Mucosa of stomach (tissue), 1 donor: ENCODE data around the gene GLIS1.
"Not testable (repeated sequence)": the region's sequence is repeated elsewhere in the genome, so short reads cannot be mapped to it uniquely, and the experiment has no call there.

Experiments used
- H3K27me3 ChIP-seq: one replicate; pipeline ENCODE4 v1.7.0; 2013; ENCODE audit warnings: mild to moderate bottlenecking, low read length; ENCODE audit not compliant: control insufficient read depth, insufficient read depth
- H3K36me3 ChIP-seq: one replicate; pipeline ENCODE4 v1.7.0; 2013; ENCODE audit warnings: low read length; ENCODE audit not compliant: control insufficient read depth, insufficient read depth
- H3K4me1 ChIP-seq: one replicate; pipeline ENCODE4 v1.7.0; 2013; ENCODE audit warnings: mild to moderate bottlenecking, low read length; ENCODE audit not compliant: control insufficient read depth, insufficient read depth
- H3K4me3 ChIP-seq: one replicate; pipeline ENCODE4 v1.7.0; 2013; ENCODE audit warnings: low read length
- H3K9ac ChIP-seq: one replicate; pipeline ENCODE4 v1.7.0; 2013; ENCODE audit warnings: mild to moderate bottlenecking, low read length, moderate library complexity
- H3K9me3 ChIP-seq: one replicate; pipeline ENCODE4 v1.7.0; 2013; ENCODE audit warnings: mild to moderate bottlenecking, low read length, moderate library complexity; ENCODE audit not compliant: control insufficient read depth
- donor health status: Pancreatic carcinoma.

Gene GLIS1

GRCh38 chr1:53763461-53763860, 24.5 kb upstream of the GLIS1 start:
- Histone ChIP-seq H3K4me3 (no peak overlapping the region), H3K9ac (no peak overlapping the region), H3K27me3 (no peaks in the 10 kb centered on the region), H3K4me1 (no peaks in the 10 kb centered on the region), H3K36me3 (no peaks in the 10 kb centered on the region), H3K9me3 (no peaks in the 10 kb centered on the region)

DNA sequence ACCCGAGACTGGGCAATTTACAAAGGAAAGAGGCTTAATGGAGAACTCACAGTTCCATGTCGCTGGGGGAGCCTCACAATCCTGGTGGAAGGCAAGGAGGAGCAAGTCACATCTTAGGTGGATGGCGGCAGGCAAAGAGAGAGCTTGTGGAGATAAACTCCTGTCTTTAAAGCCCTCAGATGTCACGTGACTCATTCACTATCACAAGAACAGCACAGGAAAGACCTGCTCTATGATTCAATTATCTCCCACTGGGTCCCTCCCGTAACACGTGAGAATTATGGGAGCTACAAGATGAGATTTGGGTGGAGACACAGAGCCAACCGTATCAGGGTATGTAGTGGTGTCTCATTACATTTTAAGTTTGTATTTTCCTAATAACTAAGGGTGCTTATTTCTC, 21.5 kb upstream of the GLIS1 start:
- H3K4me1 ChIP-seq, H3K9me3 ChIP-seq, H3K27me3 ChIP-seq, H3K36me3 ChIP-seq, H3K4me3 ChIP-seq, H3K9ac ChIP-seq: not testable (repeated sequence)

GRCh38 chr1:53755874-53756273, 16.9 kb upstream of the GLIS1 start:
- H3K27me3 ChIP-seq = no peaks in the 10 kb centered on the region
- no peaks in the 10 kb centered on the region for H3K9me3 ChIP-seq
- no peaks in the 10 kb centered on the region for H3K36me3 ChIP-seq
- no peak overlapping the region for H3K9ac ChIP-seq
- H3K4me3 ChIP-seq = no peak overlapping the region
- H3K4me1 ChIP-seq = no peaks in the 10 kb centered on the region

- Histone ChIP-seq H3K9me3 (no peaks in the 10 kb centered on the region), H3K4me3 (no peak overlapping the region), H3K9ac (no peak overlapping the region), H3K4me1 (no peaks in the 10 kb centered on the region), H3K27me3 (no peaks in the 10 kb centered on the region), H3K36me3 (no peaks in the 10 kb centered on the region)
Observed at GRCh38 chr1:53754484-53755312, 15.7 kb upstream of the GLIS1 start.

DNA sequence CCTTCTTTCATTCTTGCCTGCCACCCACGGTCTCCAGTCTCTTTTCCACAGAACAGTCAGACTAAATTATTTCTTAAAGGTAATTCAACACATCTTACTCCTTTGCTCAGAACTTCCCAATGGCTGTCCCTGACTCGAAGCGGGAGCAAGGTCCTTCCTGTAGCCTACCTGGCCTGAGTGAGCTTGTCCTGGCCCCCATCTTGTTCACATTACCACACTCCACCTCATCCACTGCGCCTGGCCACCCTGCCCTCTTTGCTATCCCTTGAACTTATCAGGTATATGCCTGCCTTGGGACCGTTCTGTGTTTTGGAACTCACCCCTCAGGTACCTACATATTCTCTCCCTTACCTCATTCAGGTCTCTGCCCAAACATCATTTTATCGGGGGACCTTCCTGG, 13.3 kb upstream of the GLIS1 start:
- Histone ChIP-seq H3K36me3 (no peaks in the 10 kb centered on the region), H3K4me1 (no peaks in the 10 kb centered on the region), H3K9ac (no peak overlapping the region), H3K27me3 (no peaks in the 10 kb centered on the region), H3K9me3 (no peaks in the 10 kb centered on the region), H3K4me3 (no peak overlapping the region)

GRCh38 chr1:53747841-53748240, 8.9 kb upstream of the GLIS1 start:
- Histone ChIP-seq H3K27me3 (no peaks in the 10 kb centered on the region), H3K4me1 (no peaks in the 10 kb centered on the region), H3K9me3 (no peaks in the 10 kb centered on the region), H3K4me3 (no peak overlapping the region), H3K9ac (no peak overlapping the region), H3K36me3 (no peaks in the 10 kb centered on the region)

DNA sequence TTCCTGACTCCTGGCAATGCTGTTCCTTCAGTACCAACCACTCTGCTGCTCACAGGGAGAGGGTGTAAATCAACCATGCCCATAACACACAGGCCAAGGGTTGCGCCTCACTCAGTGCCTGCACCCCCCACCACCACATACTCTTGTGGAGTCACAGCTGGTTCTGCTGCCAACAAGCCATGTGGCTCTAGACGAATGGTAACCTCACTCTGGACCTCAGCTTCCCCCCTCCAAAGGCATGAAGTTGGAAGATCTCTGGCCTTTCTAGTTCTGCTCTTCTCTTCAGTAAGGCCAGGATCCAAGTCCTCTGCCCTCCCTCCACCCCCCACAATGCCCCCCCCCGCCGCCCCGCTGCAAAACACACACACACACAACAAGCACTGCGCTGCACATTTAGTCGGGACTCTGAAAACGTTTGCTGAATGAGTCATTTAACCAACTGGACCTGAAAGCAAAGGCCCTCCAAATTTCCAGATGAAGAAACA, 1.7 kb upstream of the GLIS1 start:
- Histone ChIP-seq H3K9me3 (no peaks in the 10 kb centered on the region), H3K27me3 (peaks cover 51% of the 10 kb centered on the region), H3K4me1 (peaks cover 15% of the 10 kb centered on the region), H3K4me3 (no peak overlapping the region), H3K36me3 (no peaks in the 10 kb centered on the region), H3K9ac (no peak overlapping the region)

DNA sequence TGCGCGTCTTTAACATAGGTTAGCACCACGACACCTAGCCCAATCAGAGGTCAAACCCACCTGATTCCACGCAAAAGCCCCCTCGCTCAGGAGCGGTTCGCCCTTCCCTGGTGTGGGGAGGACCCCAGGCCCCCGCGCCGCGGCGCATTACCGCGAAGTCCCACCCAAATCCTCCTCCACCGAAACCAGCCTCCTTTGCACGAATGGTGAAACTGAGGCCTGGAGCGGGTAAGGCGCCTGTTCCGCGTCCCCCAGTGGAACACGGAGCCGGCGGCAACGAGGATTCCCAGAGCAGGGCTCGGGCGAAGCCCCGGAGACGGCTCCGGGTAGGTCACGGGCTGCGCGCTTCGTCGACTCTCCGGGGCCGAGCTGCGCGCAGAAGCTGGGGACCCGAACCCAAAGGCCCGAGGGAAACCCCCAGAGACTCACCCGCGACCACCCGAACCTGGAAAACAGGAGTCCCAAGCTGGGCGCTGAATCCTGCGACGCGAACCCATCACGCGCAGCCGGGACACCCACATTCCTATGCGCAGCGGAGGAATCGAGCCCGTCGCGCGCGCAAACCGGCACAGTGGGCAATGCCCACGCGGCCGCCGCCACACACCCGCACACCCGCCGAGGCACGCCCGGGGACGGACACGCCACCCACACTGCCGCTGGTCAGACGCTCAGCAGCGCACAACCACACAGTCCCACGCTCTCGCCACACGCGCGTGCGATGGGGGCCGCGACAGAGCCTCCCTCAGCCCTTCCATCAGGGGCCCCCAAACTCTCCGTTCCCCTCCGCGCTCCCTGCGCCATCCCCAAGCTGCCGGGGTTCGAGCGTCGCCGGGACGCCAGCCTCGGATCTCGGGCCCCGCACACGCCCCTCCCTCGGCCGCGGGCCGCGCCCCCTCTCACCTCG, 507 bp downstream of the GLIS1 start:
- Histone ChIP-seq H3K36me3 (no peaks in the 10 kb centered on the region), H3K9ac (peak overlapping the region; percentile 28)

DNA sequence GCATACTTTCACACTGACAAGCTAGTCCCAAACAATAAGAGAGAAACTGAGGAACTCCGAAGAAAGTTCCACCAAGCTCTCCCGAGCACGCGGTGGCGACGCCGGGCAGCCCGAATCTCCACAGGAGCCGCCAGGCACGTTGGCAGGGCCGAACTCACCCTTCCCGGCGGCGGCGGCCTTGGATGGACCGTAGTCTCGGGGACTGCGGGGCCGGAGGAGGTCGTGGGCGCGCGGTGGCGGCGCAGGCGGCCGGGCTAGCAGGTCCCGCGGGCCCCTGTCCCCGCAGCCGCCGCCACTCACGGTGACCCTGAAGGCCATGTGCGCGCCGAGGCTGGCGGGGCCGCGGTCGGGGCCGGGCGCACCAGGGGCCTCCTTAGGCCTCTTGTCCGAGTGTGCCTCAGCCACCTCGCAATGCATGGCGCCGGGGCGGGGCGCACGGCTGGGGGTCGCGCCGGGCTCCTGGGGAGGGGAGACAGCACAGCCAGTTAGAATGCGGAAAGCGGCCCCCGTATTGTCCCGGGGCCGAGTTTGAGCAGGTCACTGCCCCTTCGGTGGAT, 1.2 kb downstream of the GLIS1 start:
- H3K4me1 ChIP-seq = peaks cover 15% of the 10 kb centered on the region
- H3K9me3 ChIP-seq = no peaks in the 10 kb centered on the region
- H3K4me3 ChIP-seq = no peak overlapping the region
- H3K36me3 ChIP-seq = no peaks in the 10 kb centered on the region
- peak overlapping the region; percentile 28 for H3K9ac ChIP-seq
- peaks cover 63% of the 10 kb centered on the region for H3K27me3 ChIP-seq

More for the DNA sequence above, 507 bp downstream of the GLIS1 start:
- H3K4me3 ChIP-seq = no peak overlapping the region
- H3K9me3 ChIP-seq = no peaks in the 10 kb centered on the region
- H3K27me3 ChIP-seq = peaks cover 63% of the 10 kb centered on the region
- peaks cover 15% of the 10 kb centered on the region for H3K4me1 ChIP-seq

DNA sequence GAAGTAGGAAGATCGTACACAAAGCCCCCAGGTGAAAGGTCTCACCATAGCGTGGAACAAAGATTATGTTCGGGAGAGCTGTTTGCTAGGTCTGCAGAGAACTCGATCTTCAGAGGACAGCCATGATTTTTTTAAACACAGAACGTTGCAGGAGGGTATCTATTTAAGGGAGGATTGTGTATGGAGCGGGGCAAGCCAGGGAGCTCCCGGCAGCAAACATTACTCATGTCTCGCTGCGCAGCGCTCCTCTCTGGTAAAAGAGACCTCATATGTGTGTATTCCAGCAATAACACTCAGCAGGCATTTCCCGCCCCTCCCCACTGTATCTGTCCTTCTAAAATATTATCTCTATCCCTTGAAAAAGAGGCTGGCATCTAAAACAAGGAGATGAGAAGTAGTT, 2.7 kb downstream of the GLIS1 start:
- Histone ChIP-seq H3K9ac (no peak overlapping the region), H3K27me3 (peaks cover 66% of the 10 kb centered on the region), H3K4me3 (no peak overlapping the region), H3K36me3 (no peaks in the 10 kb centered on the region), H3K4me1 (peaks cover 15% of the 10 kb centered on the region), H3K9me3 (no peaks in the 10 kb centered on the region)

DNA sequence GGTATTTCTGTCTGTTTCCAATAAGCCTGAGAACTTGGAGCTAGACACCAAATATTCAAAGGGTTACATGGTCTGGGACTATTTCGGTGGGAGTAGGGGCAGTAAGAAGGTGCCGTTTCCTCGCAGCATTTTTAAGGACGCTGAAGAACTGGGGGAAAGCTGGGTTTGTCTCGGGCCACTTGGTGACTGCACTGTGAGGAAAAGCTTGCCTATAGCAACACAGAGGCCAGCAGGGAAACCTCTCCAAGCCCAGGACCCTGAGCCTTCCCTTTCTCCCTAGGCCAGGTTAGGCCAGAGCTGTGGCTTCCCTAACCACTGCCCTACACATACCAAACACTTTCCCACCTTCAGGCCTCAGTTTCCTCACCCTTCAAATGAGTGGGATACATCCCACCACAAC, 3.3 kb downstream of the GLIS1 start:
- peaks cover 15% of the 10 kb centered on the region for H3K4me1 ChIP-seq
- no peaks in the 10 kb centered on the region for H3K9me3 ChIP-seq
- no peaks in the 10 kb centered on the region for H3K36me3 ChIP-seq
- H3K9ac ChIP-seq = no peak overlapping the region
- H3K27me3 ChIP-seq = peaks cover 66% of the 10 kb centered on the region
- H3K4me3 ChIP-seq = no peak overlapping the region

- Histone ChIP-seq H3K9me3 (no peaks in the 10 kb centered on the region), H3K4me1 (peaks cover 15% of the 10 kb centered on the region), H3K27me3 (peaks cover 62% of the 10 kb centered on the region), H3K4me3 (no peak overlapping the region), H3K9ac (no peak overlapping the region), H3K36me3 (no peaks in the 10 kb centered on the region)
Observed at GRCh38 chr1:53735261-53735660, 3.7 kb downstream of the GLIS1 start.
